H1 (cell line): ENCODE measurements around the gene E2F8. TPM values are rescaled to one million over a fixed set of nuclear protein-coding genes. Genes with fewer than 3 reads are reported as not detected.

Source experiments
- CTCF ChIA-PET: fragments of 300-600 bp; sonication (Branson Sonifier 250); formaldehyde crosslinking; loops from one replicate; lab custom pipeline; 2021; ENCODE audit not compliant: partially characterized antibody; lab: Charles Lee
- POLR2A ChIA-PET: fragments of 300-600 bp; sonication (Branson Sonifier 250); formaldehyde crosslinking; loops from one replicate; lab custom pipeline; 2021; ENCODE audit warnings: inconsistent platforms; ENCODE audit not compliant: partially characterized antibody; lab: Charles Lee
- DNase-seq, 2 experiments: peaks; one replicate each; pipeline versions ENCODE4 v3.0.0 to v3.0.0-alpha.2; 2010 to 2022; ENCODE audit warnings: low spot score in 2 of 2, low read depth in 1 of 2, mixed read lengths in 1 of 2
- FAIRE-seq: peaks from 2 replicates; lab custom pipeline; 2011; peaks lifted over from hg19 to GRCh38; lab: Jason Lieb, UNC
- H2AFZ ChIP-seq: 2 replicates; pipeline ENCODE4 v1.8.1; 2012; ENCODE audit warnings: low read length, inconsistent platforms
- H2AK5ac ChIP-seq: 2 replicates; pipeline ENCODE4 v1.6.1; 2013; ENCODE audit warnings: low read depth, low read length
- H2BK120ac ChIP-seq: replicated peaks from 2 replicates; pipeline ENCODE3; 2013; ENCODE audit warnings: low read depth, low read length, inconsistent platforms
- H2BK12ac ChIP-seq: 2 replicates; pipeline ENCODE4 v1.6.1; 2013; ENCODE audit warnings: low read depth, low read length
- H2BK15ac ChIP-seq: 2 replicates; pipeline ENCODE4 v1.6.1; 2013; ENCODE audit warnings: low read length
- H2BK20ac ChIP-seq: 2 replicates; pipeline ENCODE4 v1.6.1; 2013; ENCODE audit warnings: low read length
- H2BK5ac ChIP-seq: 2 replicates; pipeline ENCODE4 v1.6.1; 2013; ENCODE audit warnings: low read depth, low read length
- H3K14ac ChIP-seq: 2 replicates; pipeline ENCODE4 v1.6.1; 2013; ENCODE audit warnings: inconsistent platforms; ENCODE audit not compliant: insufficient read length
- H3K18ac ChIP-seq: 2 replicates; pipeline ENCODE4 v1.6.1; 2013; ENCODE audit warnings: low read length; ENCODE audit errors: extremely low read depth
- H3K23ac ChIP-seq: 2 replicates; pipeline ENCODE4 v1.6.1; 2013; ENCODE audit warnings: inconsistent platforms; ENCODE audit not compliant: insufficient read length
- H3K23me2 ChIP-seq: 2 replicates; pipeline ENCODE4 v1.6.1; 2013; ENCODE audit warnings: low read depth, low read length
- H3K27ac ChIP-seq: 2 replicates; pipeline ENCODE4 v1.6.1; 2011; ENCODE audit warnings: low read depth, low read length, inconsistent platforms
- H3K27me3 ChIP-seq, 4 experiments: replicated peaks in 1 of 4; 1 replicate in 1 of 4; 2 replicates in 3 of 4; pipeline versions ENCODE4 v1.6.1 to v1.8.1; 2011 to 2013; ENCODE audit warnings: low read length in 3 of 4, mild to moderate bottlenecking in 3 of 4, inconsistent platforms in 2 of 4, mixed read lengths in 2 of 4, moderate library complexity in 1 of 4; ENCODE audit not compliant: control insufficient read depth in 3 of 4, insufficient read depth in 3 of 4; ENCODE audit errors: extremely low read depth in 1 of 4
- H3K36me3 ChIP-seq, 4 experiments: 2 replicates each; pipeline versions ENCODE4 v1.6.1 to v1.8.1; 2011 to 2013; ENCODE audit warnings: mild to moderate bottlenecking in 4 of 4, low read length in 3 of 4, moderate library complexity in 2 of 4, control low read depth in 1 of 4, inconsistent platforms in 1 of 4; ENCODE audit not compliant: insufficient read depth in 4 of 4, control insufficient read depth in 2 of 4
- H3K4ac ChIP-seq: replicated peaks from 2 replicates; pipeline ENCODE3; 2013; ENCODE audit warnings: low read length, low read depth, mixed read lengths, inconsistent platforms; ENCODE audit not compliant: insufficient read length
- H3K4me1 ChIP-seq, 4 experiments: replicated peaks in 1 of 4; 1 replicate in 1 of 4; 2 replicates in 3 of 4; pipeline versions ENCODE4 v1.6.1 to v1.8.1; 2011 to 2013; ENCODE audit warnings: low read length in 3 of 4, inconsistent platforms in 2 of 4, mixed read lengths in 1 of 4; ENCODE audit not compliant: insufficient read depth in 4 of 4, control insufficient read depth in 3 of 4
- H3K4me2 ChIP-seq, 2 experiments: 2 replicates each; pipeline versions ENCODE4 v1.6.1 to v1.8.1; 2011 to 2013; ENCODE audit warnings: low read depth in 2 of 2, low read length in 2 of 2, control low read depth in 1 of 2, inconsistent platforms in 1 of 2, mild to moderate bottlenecking in 1 of 2; ENCODE audit not compliant: insufficient read depth in 1 of 2
- H3K4me3 ChIP-seq, 4 experiments: fragments of 200-600, 300-600 bp in 1 of 4; sonication (generic), shearing (Covaris generic), sonication (Bioruptor Twin) in 1 of 4; 2 replicates each; pipeline versions ENCODE4 v1.5.1 to v1.8.1; 2011 to 2016; ENCODE audit warnings: low read length in 4 of 4, low read depth in 3 of 4, control low read depth in 2 of 4, inconsistent platforms in 2 of 4, mild to moderate bottlenecking in 2 of 4, mixed read lengths in 1 of 4, moderate library complexity in 1 of 4; ENCODE audit not compliant: insufficient read depth in 2 of 4; ENCODE audit errors: extremely low read depth in 1 of 4
- H3K56ac ChIP-seq: replicated peaks from 2 replicates; pipeline ENCODE3; 2013; ENCODE audit warnings: low read depth, mild to moderate bottlenecking, mixed read lengths, low read length, inconsistent platforms; ENCODE audit not compliant: insufficient read length
- H3K79me1 ChIP-seq: 2 replicates; pipeline ENCODE4 v1.6.1; 2013; ENCODE audit warnings: low read depth, low read length, control low read depth
- H3K79me2 ChIP-seq, 2 experiments: 2 replicates each; pipeline versions ENCODE4 v1.6.1 to v1.8.1; 2012 to 2013; ENCODE audit warnings: low read length in 2 of 2, mild to moderate bottlenecking in 2 of 2, inconsistent platforms in 1 of 2; ENCODE audit not compliant: insufficient read depth in 2 of 2, control insufficient read depth in 1 of 2
- H3K9ac ChIP-seq, 4 experiments: replicated peaks in 1 of 4; 1 replicate in 1 of 4; 2 replicates in 3 of 4; pipeline versions ENCODE4 v1.6.1 to v1.8.1; 2011 to 2013; ENCODE audit warnings: low read depth in 3 of 4, low read length in 3 of 4, control low read depth in 2 of 4, mild to moderate bottlenecking in 2 of 4, moderate library complexity in 2 of 4, inconsistent platforms in 1 of 4; ENCODE audit errors: extremely low read depth in 1 of 4
- H3K9me3 ChIP-seq, 2 experiments: 2 replicates each; pipeline versions ENCODE4 v1.6.1 to v1.8.1; 2012 to 2013; ENCODE audit warnings: mild to moderate bottlenecking in 2 of 2, moderate library complexity in 2 of 2, control low read depth in 1 of 2, inconsistent platforms in 1 of 2, low read depth in 1 of 2, low read length in 1 of 2, mixed read lengths in 1 of 2; ENCODE audit not compliant: insufficient read depth in 2 of 2
- H4K20me1 ChIP-seq, 2 experiments: replicated peaks in 1 of 2; 2 replicates each; pipeline versions ENCODE3 to v1.8.1; 2011 to 2013; ENCODE audit warnings: inconsistent platforms in 2 of 2, low read length in 2 of 2, mild to moderate bottlenecking in 1 of 2; ENCODE audit not compliant: insufficient read depth in 2 of 2, control insufficient read depth in 1 of 2
- H4K5ac ChIP-seq: 2 replicates; pipeline ENCODE4 v1.6.1; 2013; ENCODE audit warnings: low read length, low read depth, mixed read lengths, inconsistent platforms; ENCODE audit not compliant: insufficient read length
- H4K8ac ChIP-seq: 2 replicates; pipeline ENCODE4 v1.8.0; 2013; ENCODE audit warnings: mild to moderate bottlenecking, moderate library complexity, low read length, inconsistent platforms; ENCODE audit not compliant: insufficient read depth; ENCODE audit errors: extremely low read depth
- H4K91ac ChIP-seq: replicated peaks from 2 replicates; pipeline ENCODE3; 2013; ENCODE audit warnings: low read length, mixed read lengths, inconsistent platforms; ENCODE audit not compliant: insufficient read length
- CBX5 ChIP-seq: fragments of 300-800, 300-1000 bp; sonication (generic); IDR thresholded peaks from 2 replicates; pipeline ENCODE4 v1.7.1; 2016; ENCODE audit warnings: antibody characterized with exemption, low read length, low read depth
- CHD1 ChIP-seq: IDR thresholded peaks from 2 replicates; pipeline ENCODE4 v1.6.1; 2012; ENCODE audit warnings: low read depth, low read length, improper control_type of control experiment
- CTBP2 ChIP-seq: IDR thresholded peaks from 2 replicates; pipeline ENCODE4 v1.7.0; 2011; ENCODE audit warnings: borderline replicate concordance, mild to moderate bottlenecking, moderate library complexity, mixed read lengths, low read length; ENCODE audit not compliant: insufficient read depth, insufficient read length
- NANOG ChIP-seq: IDR thresholded peaks from 2 replicates; pipeline ENCODE4 v1.6.1; 2011; ENCODE audit warnings: low read length, low read depth, mild to moderate bottlenecking, inconsistent platforms; ENCODE audit not compliant: insufficient read depth, poor library complexity, severe bottlenecking
- WGBS, 2 experiments: shearing (Covaris generic) in 1 of 2; methylation state at CpG; one replicate each; pipeline versions ENCODE4 v1.1.6 to v1.1.7; 2013 to 2015; ENCODE audit warnings: low lambda C conversion rate in 2 of 2, mixed read lengths in 2 of 2, inconsistent platforms in 1 of 2, low coverage in 1 of 2, missing lambda C conversion rate in 1 of 2; ENCODE audit not compliant: insufficient replicate concordance in 2 of 2, insufficient coverage in 1 of 2, insufficient read length in 1 of 2; ENCODE audit errors: extremely low coverage in 1 of 2, missing lambda C conversion rate in 1 of 2; 5-methylcytosine and 5-hydroxymethylcytosine counted together
- polyA plus RNA-seq, 7 experiments: library from polyadenylated mRNA; depleted of rRNA in 3 of 7; stranded (reverse) in 5 of 7; unstranded in 2 of 7; fragments of >200 nt in 5 of 7; fragments of 200-250 nt in 2 of 7; gene quantifications; 1 replicate in 5 of 7; 2 replicates in 1 of 7; 4 replicates in 1 of 7; pipeline versions ENCODE4 v1.2.1 to v1.2.3, GENCODE V29; 2011 to 2013; ENCODE audit warnings: missing spikeins in 2 of 7, mixed read lengths in 2 of 7
- total RNA-seq: library from RNA; stranded (reverse); fragmentation: NEBNext Ultra II Directional; extraction: Animal tissue kit (Norgen Biotek cat#: 25700); gene quantifications from 2 replicates; pipeline ENCODE4 v1.2.1, GENCODE V29; 2021
- TF ChIP-seq, protein P1 (sequence below): IDR thresholded peaks from 2 replicates; pipeline ENCODE4 v1.6.1; 2012; ENCODE audit warnings: inconsistent platforms

E2F8 gene
- total and polyA plus RNA-seq, 2 of the 8 experiments (the other 6 are each of a cell fraction or from before 2014, with no cell fraction given), result 5.4 to 11.4 TPM

GRCh38 chr11:19232910-19233503 lies 7.7 kb downstream of the E2F8 start:
- Histone ChIP-seq H2BK120ac (no peak overlapping the region), H2BK12ac (no peak overlapping the region), H3K9ac (no peak overlapping the region), H3K36me3 (peaks cover 0 to 38% (median 16%) of the 10 kb centered on the region in 4 experiments; a peak in 7 of 8 replicates), H4K8ac (no peak overlapping the region), H2BK15ac (no peak overlapping the region), H3K14ac (no peak overlapping the region), H3K4me3 (no peak overlapping the region), H3K4me2 (no peak overlapping the region), H3K56ac (no peak overlapping the region), H3K79me1 (no peaks in the 10 kb centered on the region), H4K20me1 (peaks cover 0 to 2% of the 10 kb centered on the region in 2 experiments), H2AK5ac (no peak overlapping the region), H3K23me2 (no peaks in the 10 kb centered on the region), H3K79me2 (no peaks in the 10 kb centered on the region), H3K27me3 (no peaks in the 10 kb centered on the region), H3K27ac (no peak overlapping the region), H4K5ac (no peak overlapping the region), H3K9me3 (no peaks in the 10 kb centered on the region), H4K91ac (no peak overlapping the region), H3K18ac (no peak overlapping the region), H2BK5ac (no peak overlapping the region), H3K4me1 (no peaks in the 10 kb centered on the region), H3K4ac (no peak overlapping the region), H2AFZ (no peak overlapping the region), H3K23ac (no peak overlapping the region), H2BK20ac (no peak overlapping the region)
- 71% methylated on average over 6 of the region's 6 CpGs; no CpG with 5 or more reads in 1 of the 2 experiments for whole genome bisulfite sequencing, 2 experiments
- POLR2A ChIA-PET, result interaction anchor here (0.8 kb wide), 1 partner anchor 31 kb away, joined by 3 read pairs; the partner anchor contains the start of gene CSRP3
- no peak for FAIRE-seq
- TF ChIP-seq NANOG (no peak), CHD1 (no peak), CTBP2 (no peak), CBX5 (no peak)
- TF ChIP-seq, protein P1, sequence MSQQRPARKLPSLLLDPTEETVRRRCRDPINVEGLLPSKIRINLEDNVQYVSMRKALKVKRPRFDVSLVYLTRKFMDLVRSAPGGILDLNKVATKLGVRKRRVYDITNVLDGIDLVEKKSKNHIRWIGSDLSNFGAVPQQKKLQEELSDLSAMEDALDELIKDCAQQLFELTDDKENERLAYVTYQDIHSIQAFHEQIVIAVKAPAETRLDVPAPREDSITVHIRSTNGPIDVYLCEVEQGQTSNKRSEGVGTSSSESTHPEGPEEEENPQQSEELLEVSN, result no peak
- no peak for DNase-seq
- CTCF ChIA-PET, result interaction anchor here (0.7 kb wide), 1 partner anchor 487 kb away, joined by 3 read pairs; no protein-coding TSS in a partner anchor
